Epidermal melanocyte (primary cell): ENCODE results near the gene IFTAP.
"Not testable (repeated sequence)": the region's sequence is repeated elsewhere in the genome, so short reads cannot be mapped to it uniquely, and the experiment has no call there.

Experiments
- DNase-seq: peaks from one replicate; pipeline ENCODE4 v3.0.0; 2011; ENCODE audit warnings: low spot score; ENCODE audit not compliant: insufficient read length

IFTAP gene

GRCh38 chr11:36635066-36635862, 41.0 kb downstream of the IFTAP start:
- DNase-seq: no peak

GRCh38 chr11:36638556-36638955, 44.3 kb downstream of the IFTAP start:
- DNase-seq: no peak

GRCh38 chr11:36657610-36658267, 63.4 kb downstream of the IFTAP start:
- no peak for DNase-seq

GRCh38 chr11:36661359-36661758, 67.1 kb downstream of the IFTAP start:
- DNase-seq: not testable (repeated sequence)

- peak; percentile 18 for DNase-seq
These were observed 78.6 kb downstream of the IFTAP start for GRCh38 chr11:36672815-36673450.

GRCh38 chr11:36679547-36679946, 85.2 kb downstream of the IFTAP start:
- not testable (repeated sequence) for DNase-seq

- DNase-seq: no peak
These were observed 89.5 kb downstream of the IFTAP start for GRCh38 chr11:36683818-36684217.

GRCh38 chr11:36684840-36685801, 90.8 kb downstream of the IFTAP start:
- DNase-seq: no peak

GRCh38 chr11:36688132-36688531, 93.8 kb downstream of the IFTAP start:
- DNase-seq: no peak

- DNase-seq: no peak
These were observed 94.4 kb downstream of the IFTAP start for GRCh38 chr11:36688571-36689291.

- DNase-seq: no peak
These were observed 95.1 kb downstream of the IFTAP start for GRCh38 chr11:36689442-36689841.

GRCh38 chr11:36692704-36693103, 98.4 kb downstream of the IFTAP start:
- DNase-seq: no peak

GRCh38 chr11:36693139-36693843, 99.0 kb downstream of the IFTAP start:
- no peak for DNase-seq

- DNase-seq: no peak
These were observed 100.8 kb downstream of the IFTAP start for GRCh38 chr11:36695111-36695510.

- DNase-seq: no peak
These were observed 101.3 kb downstream of the IFTAP start for GRCh38 chr11:36695571-36695970.

GRCh38 chr11:36696550-36696949, 102.2 kb downstream of the IFTAP start:
- no peak for DNase-seq

- no peak for DNase-seq
These were observed 105.0 kb downstream of the IFTAP start for GRCh38 chr11:36699271-36699670.

- DNase-seq: no peak
These were observed 105.9 kb downstream of the IFTAP start for GRCh38 chr11:36700246-36700645.

GRCh38 chr11:36702330-36703054, 108.2 kb downstream of the IFTAP start:
- peak; percentile 68 for DNase-seq
